CD14-positive monocyte (primary cell): ENCODE data around the gene SLC12A8. TPM values are rescaled to one million over a fixed set of nuclear protein-coding genes. Genes with fewer than 3 reads are reported as not detected.
A peak's percentile ranks its signal among the peaks of the same experiment; 100 is the strongest.

ENCODE experiments used
- DNase-seq, 3 donors: peaks; one replicate each; pipeline ENCODE4 v3.0.0-alpha.2; 2011 to 2022
- H2AFZ ChIP-seq: 2 replicates; pipeline ENCODE4 v1.6.0; 2012; ENCODE audit warnings: mild to moderate bottlenecking, low read depth, low read length, inconsistent platforms; ENCODE audit not compliant: insufficient read depth, poor library complexity, severe bottlenecking
- H3K27ac ChIP-seq, 2 donors: 1 replicate in 1 of 2; 2 replicates in 1 of 2; pipeline ENCODE4 v1.5.1; 2012 to 2013; ENCODE audit warnings: low read length in 2 of 2, control low read depth in 1 of 2, inconsistent platforms in 1 of 2, low read depth in 1 of 2, mild to moderate bottlenecking in 1 of 2
- H3K27me3 ChIP-seq, 2 donors: one replicate each; pipeline versions ENCODE4 v1.6.0 to v1.6.1; 2011 to 2013; ENCODE audit warnings: low read length in 2 of 2; ENCODE audit not compliant: control insufficient read depth in 2 of 2, insufficient read depth in 2 of 2
- H3K36me3 ChIP-seq, 2 donors: replicated peaks in 1 of 2; 1 replicate in 1 of 2; 2 replicates in 1 of 2; pipeline versions ENCODE4 v1.5.1 to v1.6.1; 2012 to 2013; ENCODE audit warnings: low read length in 2 of 2, control low read depth in 1 of 2, inconsistent platforms in 1 of 2, mild to moderate bottlenecking in 1 of 2; ENCODE audit not compliant: insufficient read depth in 2 of 2, control insufficient read depth in 1 of 2
- H3K4me1 ChIP-seq, 2 donors: 1 replicate in 1 of 2; 2 replicates in 1 of 2; pipeline versions ENCODE4 v1.5.1 to v1.6.1; 2012 to 2013; ENCODE audit warnings: low read length in 2 of 2, control low read depth in 1 of 2, inconsistent platforms in 1 of 2, mild to moderate bottlenecking in 1 of 2, moderate library complexity in 1 of 2; ENCODE audit not compliant: insufficient read depth in 2 of 2, control insufficient read depth in 1 of 2
- H3K4me2 ChIP-seq: replicated peaks from 2 replicates; pipeline ENCODE3; 2012; ENCODE audit warnings: low read length, moderate library complexity, mild to moderate bottlenecking; ENCODE audit not compliant: poor library complexity, severe bottlenecking; ENCODE audit errors: extremely low read depth
- H3K4me3 ChIP-seq, 3 experiments: fragments of 200-600 bp in 1 of 3; sonication (generic) in 1 of 3; replicated peaks in 1 of 3; 1 replicate in 2 of 3; 2 replicates in 1 of 3; pipeline ENCODE4 v1.5.1; 2011 to 2013; ENCODE audit warnings: low read length in 3 of 3, mild to moderate bottlenecking in 3 of 3, control low read depth in 2 of 3, low read depth in 2 of 3, inconsistent platforms in 1 of 3, moderate library complexity in 1 of 3
- H3K79me2 ChIP-seq: 2 replicates; pipeline ENCODE4 v1.6.0; 2012; ENCODE audit warnings: mild to moderate bottlenecking, control low read depth, inconsistent platforms, low read length, moderate library complexity; ENCODE audit not compliant: insufficient read depth
- H3K9ac ChIP-seq: 2 replicates; pipeline ENCODE4 v1.6.0; 2017; ENCODE audit warnings: low read length, mild to moderate bottlenecking; ENCODE audit not compliant: insufficient read depth, poor library complexity, severe bottlenecking
- H3K9me3 ChIP-seq, 2 donors: replicated peaks in 1 of 2; 1 replicate in 1 of 2; 2 replicates in 1 of 2; pipeline versions ENCODE4 v1.5.1 to v1.6.1; 2012 to 2013; ENCODE audit warnings: low read length in 2 of 2, control low read depth in 1 of 2; ENCODE audit not compliant: control insufficient read depth in 1 of 2, insufficient read depth in 1 of 2
- H4K20me1 ChIP-seq: 2 replicates; pipeline ENCODE4 v1.6.0; 2012; ENCODE audit warnings: mild to moderate bottlenecking, low read length, control low read depth, moderate library complexity; ENCODE audit not compliant: insufficient read depth
- H3K27ac Mint-ChIP-seq, 7 donors: one replicate each; pipeline ENCODE4 v1.8.0; 2020; ENCODE audit warnings: mild to moderate bottlenecking in 7 of 7, mixed read lengths in 7 of 7, moderate library complexity in 6 of 7, inconsistent platforms in 2 of 7
- H3K27me3 Mint-ChIP-seq, 3 donors: one replicate each; pipeline ENCODE4 v1.8.0; 2021 to 2022; ENCODE audit warnings: low read depth in 3 of 3, mild to moderate bottlenecking in 3 of 3, mixed read lengths in 3 of 3, moderate library complexity in 3 of 3, inconsistent platforms in 1 of 3
- H3K36me3 Mint-ChIP-seq, 2 donors: one replicate each; pipeline ENCODE4 v1.8.0; 2020; ENCODE audit warnings: mixed read lengths in 2 of 2, inconsistent platforms in 1 of 2, mild to moderate bottlenecking in 1 of 2
- H3K4me1 Mint-ChIP-seq: one replicate; pipeline ENCODE4 v1.8.0; 2020; ENCODE audit warnings: mild to moderate bottlenecking, mixed read lengths
- H3K4me3 Mint-ChIP-seq, 2 donors: one replicate each; pipeline ENCODE4 v1.8.0; 2020; ENCODE audit warnings: mild to moderate bottlenecking in 2 of 2, mixed read lengths in 2 of 2, moderate library complexity in 1 of 2
- H3K9me3 Mint-ChIP-seq, 7 donors: one replicate each; pipeline ENCODE4 v1.8.0; 2020 to 2022; ENCODE audit warnings: mixed read lengths in 7 of 7, mild to moderate bottlenecking in 6 of 7, moderate library complexity in 6 of 7, inconsistent platforms in 2 of 7
- WGBS: methylation state at CpG from one replicate; pipeline ENCODE4 v1.1.5; 2013; ENCODE audit warnings: missing lambda C conversion rate; ENCODE audit not compliant: insufficient coverage; 5-methylcytosine and 5-hydroxymethylcytosine counted together
- intact Hi-C, 2 donors: fragments of 100-400 bp; cut with micrococcal nuclease; formaldehyde crosslinking; loops; one replicate each; pipeline versions ENCODE4 v1.15.0 to v1.15.1; 2023
- polyA plus RNA-seq, 3 donors: library from polyadenylated mRNA; depleted of rRNA in 1 of 3; unstranded in 2 of 3; stranded (reverse) in 1 of 3; fragments of 300-500 nt in 2 of 3; fragments of >200 nt in 1 of 3; fragmentation: Illumina TruSeq in 2 of 3; gene quantifications; 1 replicate in 2 of 3; 2 replicates in 1 of 3; pipeline ENCODE4 v1.2.3, GENCODE V29; 2012 to 2021
- TF ChIP-seq, protein P1 (sequence below): fragments of 200-600 bp; IDR thresholded peaks from one replicate; pipeline ENCODE4 v1.8.0; 2022; ENCODE audit warnings: antibody characterized with exemption, mild to moderate bottlenecking

SLC12A8 gene
- polyA plus RNA-seq, 3 donors = 0.23 to 0.46 (median 0.35) TPM

DNA sequence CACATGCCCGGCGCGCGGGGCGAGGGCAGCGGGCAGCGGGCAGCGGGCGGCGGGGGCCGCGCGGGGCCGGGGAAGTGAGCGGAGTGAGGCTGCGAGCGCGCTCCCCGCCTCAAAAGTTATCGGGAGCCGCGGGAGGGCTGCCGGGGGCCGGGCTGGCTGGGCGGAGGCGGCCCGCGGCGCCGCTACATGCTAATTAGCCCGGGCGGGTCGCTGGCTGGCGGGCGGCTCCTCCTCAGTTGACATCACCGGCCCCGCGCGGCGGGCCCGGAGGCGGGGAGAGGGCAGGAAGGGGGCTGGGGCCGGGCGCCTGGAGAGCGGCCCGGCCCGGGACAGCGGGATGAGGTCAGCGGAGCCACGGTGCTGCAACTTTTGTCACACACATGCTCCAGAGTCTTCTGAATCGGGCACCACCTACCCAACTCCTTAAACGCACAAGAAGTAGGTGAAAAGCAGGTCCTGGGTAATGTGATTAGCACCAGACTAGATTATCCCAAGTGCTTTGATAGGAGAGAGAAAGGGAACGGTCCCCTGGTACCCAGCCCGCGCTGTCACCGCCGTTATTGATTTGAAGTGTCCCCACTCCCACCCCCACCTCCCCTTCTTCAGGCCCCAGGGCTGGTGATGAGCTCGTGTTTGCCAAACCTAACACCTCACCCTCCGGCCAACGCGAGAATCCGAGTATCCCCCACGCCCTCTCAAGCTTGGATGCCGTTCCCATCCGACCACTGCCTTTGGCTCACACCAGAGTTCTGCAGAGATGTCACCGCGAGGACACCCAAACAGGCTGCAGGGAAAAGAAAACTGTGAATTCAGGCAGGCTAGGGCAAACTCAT lies 156.4 kb downstream of the SLC12A8 start, which contains the start of gene HEG1:
TSS of gene HEG1 (minus strand) at position 85 of the 833 bp plus-strand sequence. CDS start 107 bp downstream, outside the sequence.
- Mint-ChIP-seq H3K9me3 (no peaks in the 10 kb centered on the region), H3K27ac (peak within 1 kb of the TSS; percentile 20 to 86 (median 75)), H3K4me1 (peaks cover 45% of the 10 kb centered on the region), H3K4me3 (peak within 1 kb of the TSS; percentile 95 to 99), H3K27me3 (peaks cover 16 to 51% (median 25%) of the 10 kb centered on the region in 3 donors), H3K36me3 (peaks cover 0 to 10% of the 10 kb centered on the region in 2 donors)
- peak; percentile 63 to 70 (median 66) for DNase-seq
- intact Hi-C loops = loop anchor here (5.0 to 10.0 kb wide), 2 partner anchors 79 to 106 kb away; no protein-coding TSS in a partner anchor
- peak within 1 kb of the TSS; percentile 50 to 94 (median 88) for H3K4me3 ChIP-seq
- H3K27ac ChIP-seq = peak within 1 kb of the TSS in 1 of 2 donors; percentile 59
- H3K27me3 ChIP-seq = peaks cover 8 to 25% of the 10 kb centered on the region in 2 donors
- H4K20me1 ChIP-seq = peaks cover 3% of the 10 kb centered on the region
- H3K9me3 ChIP-seq = no peaks in the 10 kb centered on the region
- H3K79me2 ChIP-seq = no peaks in the 10 kb centered on the region
- H2AFZ ChIP-seq = peak within 1 kb of the TSS; percentile 84
- H3K4me2 ChIP-seq = peak within 1 kb of the TSS; percentile 88
- peak within 1 kb of the TSS; percentile 60 for H3K9ac ChIP-seq
- TF ChIP-seq, protein P1, sequence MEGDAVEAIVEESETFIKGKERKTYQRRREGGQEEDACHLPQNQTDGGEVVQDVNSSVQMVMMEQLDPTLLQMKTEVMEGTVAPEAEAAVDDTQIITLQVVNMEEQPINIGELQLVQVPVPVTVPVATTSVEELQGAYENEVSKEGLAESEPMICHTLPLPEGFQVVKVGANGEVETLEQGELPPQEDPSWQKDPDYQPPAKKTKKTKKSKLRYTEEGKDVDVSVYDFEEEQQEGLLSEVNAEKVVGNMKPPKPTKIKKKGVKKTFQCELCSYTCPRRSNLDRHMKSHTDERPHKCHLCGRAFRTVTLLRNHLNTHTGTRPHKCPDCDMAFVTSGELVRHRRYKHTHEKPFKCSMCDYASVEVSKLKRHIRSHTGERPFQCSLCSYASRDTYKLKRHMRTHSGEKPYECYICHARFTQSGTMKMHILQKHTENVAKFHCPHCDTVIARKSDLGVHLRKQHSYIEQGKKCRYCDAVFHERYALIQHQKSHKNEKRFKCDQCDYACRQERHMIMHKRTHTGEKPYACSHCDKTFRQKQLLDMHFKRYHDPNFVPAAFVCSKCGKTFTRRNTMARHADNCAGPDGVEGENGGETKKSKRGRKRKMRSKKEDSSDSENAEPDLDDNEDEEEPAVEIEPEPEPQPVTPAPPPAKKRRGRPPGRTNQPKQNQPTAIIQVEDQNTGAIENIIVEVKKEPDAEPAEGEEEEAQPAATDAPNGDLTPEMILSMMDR = no peak
- WGBS = 4% methylated on average over 52 of the region's 67 CpGs
- no peaks in the 10 kb centered on the region for H3K36me3 ChIP-seq
- H3K4me1 ChIP-seq = peaks cover 28 to 36% of the 10 kb centered on the region in 2 donors

- H4K20me1 ChIP-seq = peaks cover 3% of the 10 kb centered on the region
- H3K4me1 ChIP-seq = peaks cover 28 to 36% of the 10 kb centered on the region in 2 donors
- H3K4me3 Mint-ChIP-seq = peak overlapping the region; percentile 95 to 99
- H3K9ac ChIP-seq = peak overlapping the region; percentile 60
- TF ChIP-seq, protein P1 = no peak
- peaks cover 8 to 25% of the 10 kb centered on the region in 2 donors for H3K27me3 ChIP-seq
- intact Hi-C loops = loop anchor here (5.0 to 10.0 kb wide), 2 partner anchors 79 to 107 kb away; no protein-coding TSS in a partner anchor
- H3K27ac Mint-ChIP-seq = peak overlapping the region in 3 of 7 donors; percentile 75 to 86 (median 78)
- peaks cover 4 to 12% of the 10 kb centered on the region in 2 donors for H3K36me3 Mint-ChIP-seq
- H3K27me3 Mint-ChIP-seq = peaks cover 9 to 47% (median 26%) of the 10 kb centered on the region in 3 donors
- peak overlapping the region; percentile 84 for H2AFZ ChIP-seq
- peaks cover 41% of the 10 kb centered on the region for H3K4me1 Mint-ChIP-seq
- under 1% methylated on average over 77 of the region's 78 CpGs for WGBS
- H3K4me3 ChIP-seq = peak overlapping the region; percentile 50 to 94 (median 88)
- H3K36me3 ChIP-seq = no peaks in the 10 kb centered on the region
- H3K27ac ChIP-seq = peak overlapping the region in 1 of 2 donors; percentile 59
- peak overlapping the region; percentile 88 for H3K4me2 ChIP-seq
- DNase-seq = no peak
- no peaks in the 10 kb centered on the region for H3K9me3 Mint-ChIP-seq
- H3K79me2 ChIP-seq = no peaks in the 10 kb centered on the region
- H3K9me3 ChIP-seq = no peaks in the 10 kb centered on the region
Measured at GRCh38 chr3:125055331-125055912, 157.1 kb downstream of the SLC12A8 start.
